Measurements from ENCODE around the gene FAM234B.

DNA sequence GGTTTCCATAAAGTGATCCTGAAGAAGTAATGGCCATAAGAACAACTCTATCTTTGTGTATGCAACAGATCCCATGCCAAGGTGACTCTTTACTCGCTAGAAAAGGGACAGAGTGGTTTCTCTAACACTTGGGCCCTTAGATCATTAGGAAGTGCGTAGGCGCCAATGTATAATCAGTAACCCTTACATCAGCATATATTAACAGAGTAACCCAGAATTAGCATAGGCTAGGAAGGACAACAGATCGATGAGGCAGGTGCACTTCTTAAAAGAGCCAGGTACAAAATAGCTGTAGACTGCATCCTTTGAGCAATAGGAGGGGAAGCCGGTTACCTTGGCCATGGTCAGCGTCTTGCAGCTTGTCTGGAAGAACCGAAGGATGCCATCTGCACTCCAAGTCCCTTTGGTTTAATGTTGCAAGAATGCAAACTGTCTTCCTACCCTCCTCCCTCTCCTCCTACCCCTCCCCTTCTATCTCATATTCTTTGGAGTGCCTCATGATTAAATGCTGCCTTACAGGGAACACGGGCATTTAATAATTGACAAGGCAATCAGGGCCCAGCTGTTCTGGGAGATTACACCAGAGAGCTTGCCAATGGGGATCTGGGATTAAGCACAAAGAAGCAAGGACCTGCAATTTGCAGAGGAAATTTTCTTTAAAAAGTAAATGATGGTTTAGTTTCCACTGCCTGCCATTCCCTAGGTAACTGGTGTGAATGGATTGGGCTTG, 51.2 kb downstream of the FAM234B start:
- TF ChIP-seq EZH2phosphoT487 (IDR thresholded peaks at IDR 0.05; ENCODE audit: borderline replicate concordance, low read length): no peak
- no peak for TF ChIP-seq EZH2 (IDR thresholded peaks at IDR 0.05; ENCODE audit: low read length, unreplicated experiment)

All from PC-3 (cell line).